Panc1 (cell line): ENCODE data around the gene MYOZ2. TPM values are rescaled to one million over a fixed set of nuclear protein-coding genes. Genes with fewer than 3 reads are reported as not detected.

Experiments used
- ATAC-seq: fragments of 200-7000 bp; cut with Tn5 transposase; 2 replicates; pipeline ENCODE4 v1.9.1; 2020; ENCODE audit warnings: mild to moderate bottlenecking, moderate library complexity
- BruUV-seq: library from RNA; stranded (reverse); fragments of 400-500 nt; replicated peaks from 2 replicates; lab custom pipeline; 2021; lab: Mats Ljungman, UMichigan
- CTCF ChIA-PET: fragments of 300-600 bp; sonication (Branson Sonifier 250); formaldehyde crosslinking; loops from one replicate; lab custom pipeline; 2022; ENCODE audit warnings: antibody characterized with exemption; lab: Charles Lee
- POLR2A ChIA-PET: fragments of 300-600 bp; sonication (Branson Sonifier 250); formaldehyde crosslinking; loops from one replicate; lab custom pipeline; 2022; ENCODE audit warnings: antibody characterized with exemption; lab: Charles Lee
- DNase-seq: peaks from one replicate; pipeline ENCODE4 v3.0.0-alpha.2; 2010; ENCODE audit warnings: low read depth, low spot score
- H3K27ac ChIP-seq: 2 replicates; pipeline ENCODE4 v1.5.1; 2011; ENCODE audit warnings: mild to moderate bottlenecking, low read length, inconsistent platforms
- H3K27me3 ChIP-seq: fragments of 200-500 bp; sonication (Bioruptor generic); 2 replicates; pipeline ENCODE4 v1.6.0; 2014; ENCODE audit warnings: low read length, inconsistent platforms; ENCODE audit not compliant: control insufficient read depth, insufficient read depth
- H3K36me3 ChIP-seq: fragments of 200-500 bp; sonication (Bioruptor generic); 2 replicates; pipeline ENCODE4 v1.5.1; 2014; ENCODE audit warnings: inconsistent platforms, mild to moderate bottlenecking, low read length, moderate library complexity; ENCODE audit not compliant: control insufficient read depth, insufficient read depth
- H3K4me1 ChIP-seq: 2 replicates; pipeline ENCODE4 v1.5.1; 2011; ENCODE audit warnings: inconsistent platforms, mild to moderate bottlenecking, low read length, moderate library complexity; ENCODE audit not compliant: control insufficient read depth, insufficient read depth
- H3K4me3 ChIP-seq, 2 experiments: 2 replicates each; pipeline ENCODE4 v1.5.1; 2011 to 2012; ENCODE audit warnings: low read depth in 2 of 2, low read length in 2 of 2, mild to moderate bottlenecking in 2 of 2, inconsistent platforms in 1 of 2, moderate library complexity in 1 of 2
- H3K9me3 ChIP-seq: fragments of 200-500 bp; sonication (Bioruptor generic); 2 replicates; pipeline ENCODE4 v1.5.1; 2014; ENCODE audit warnings: low read depth, mild to moderate bottlenecking, inconsistent platforms, low read length, moderate library complexity; ENCODE audit not compliant: control insufficient read depth, insufficient read depth
- CTCF ChIP-seq: fragments of 450-650 bp; IDR thresholded peaks from 2 replicates; pipeline ENCODE4 v1.5.1; 2017; ENCODE audit warnings: mild to moderate bottlenecking
- POLR2AphosphoS5 ChIP-seq: IDR thresholded peaks from 2 replicates; pipeline ENCODE4 v1.6.1; 2012; ENCODE audit warnings: mild to moderate bottlenecking, low read depth, low read length, moderate library complexity
- REST ChIP-seq, 2 experiments: IDR thresholded peaks; 2 replicates each; pipeline ENCODE4 v1.6.1; 2011 to 2012; ENCODE audit warnings: low read depth in 2 of 2, control low read depth in 1 of 2, low read length in 1 of 2, mild to moderate bottlenecking in 1 of 2, moderate library complexity in 1 of 2; ENCODE audit not compliant: insufficient read depth in 1 of 2
- SIN3A ChIP-seq: IDR thresholded peaks from 2 replicates; pipeline ENCODE4 v1.6.1; 2012; ENCODE audit warnings: low read depth, mild to moderate bottlenecking, low read length, moderate library complexity, borderline replicate concordance; ENCODE audit not compliant: insufficient read depth
- TCF7L2 ChIP-seq: IDR thresholded peaks from 2 replicates; pipeline ENCODE4 v1.6.1; 2011; ENCODE audit warnings: mild to moderate bottlenecking, low read depth, low read length, inconsistent platforms
- in situ Hi-C: cut with HindIII; loops from 2 replicates; pipeline ENCODE4 v1.10.0; 2016; ENCODE audit warnings: low sequenced_read_pairs, low pct_unique_long_range_greater_than_20kb
- intact Hi-C: fragments of 100-400 bp; cut with micrococcal nuclease; formaldehyde crosslinking; loops from one replicate; pipeline ENCODE4 v1.10.0; 2022; ENCODE audit not compliant: unreplicated experiment
- total RNA-seq: library from RNA; stranded (reverse); gene quantifications from one replicate; pipeline ENCODE4 v1.2.1, GENCODE V29; 2021; ENCODE audit not compliant: unreplicated experiment

The MYOZ2 gene
- total RNA-seq, 1 experiment from 2014 or later, result not detected

GRCh38 chr4:119233750-119234149, 98.1 kb downstream of the MYOZ2 start:
- no peak for DNase-seq
- ATAC-seq, result no peak
- intact Hi-C loops, result no loop called here
- Histone ChIP-seq H3K9me3 (no peaks in the 10 kb centered on the region), H3K36me3 (no peaks in the 10 kb centered on the region), H3K27ac (no peak overlapping the region), H3K4me3 (no peak overlapping the region), H3K27me3 (no peaks in the 10 kb centered on the region), H3K4me1 (no peaks in the 10 kb centered on the region)
- in situ Hi-C loops, result no loop called here
- ChIA-PET CTCF (no interaction called here), POLR2A (no interaction called here)
- no TSS peak for BruUV-seq
- no peak for TF ChIP-seq CTCF
- TF ChIP-seq REST (IDR thresholded peaks at IDR 0.05; ENCODE audit: insufficient read depth in 1 of 2, low read depth in 2 of 2, low read length in 1 of 2), result no peak
- TF ChIP-seq SIN3A, result no peak
- TF ChIP-seq TCF7L2, result no peak

GRCh38 chr4:119237201-119237600, 101.6 kb downstream of the MYOZ2 start:
- in situ Hi-C loops, result no loop called here
- no TSS peak for BruUV-seq
- DNase-seq (no peak), ATAC-seq (no peak)
- no peaks in the 10 kb centered on the region for H3K4me1 ChIP-seq
- H3K36me3 ChIP-seq, result no peaks in the 10 kb centered on the region
- TF ChIP-seq CTCF (no peak), POLR2AphosphoS5 (no peak), SIN3A (no peak), REST (IDR thresholded peaks at IDR 0.05; ENCODE audit: insufficient read depth in 1 of 2, low read depth in 2 of 2, low read length in 1 of 2) (no peak), TCF7L2 (no peak)
- ChIA-PET POLR2A (no interaction called here), CTCF (no interaction called here)
- H3K9me3 ChIP-seq, result no peaks in the 10 kb centered on the region
- no peaks in the 10 kb centered on the region for H3K27me3 ChIP-seq
- intact Hi-C loops, result no loop called here
- no peak overlapping the region for H3K4me3 ChIP-seq
- H3K27ac ChIP-seq, result no peak overlapping the region

Other genes starting within 250 kb of the MYOZ2 start
- 0.28 TPM for gene SYNPO2, start 247.0 kb upstream of the MYOZ2 start, total RNA-seq
- 5.3 TPM for gene USP53, start 76.9 kb downstream of the MYOZ2 start, total RNA-seq
- not detected for gene FABP2, start 186.3 kb downstream of the MYOZ2 start, total RNA-seq